ENCODE results near the gene DENND5B.
"Not testable (repeated sequence)": the region's sequence is repeated elsewhere in the genome, so short reads cannot be mapped to it uniquely, and the experiment has no call there.

The DENND5B gene

DNA sequence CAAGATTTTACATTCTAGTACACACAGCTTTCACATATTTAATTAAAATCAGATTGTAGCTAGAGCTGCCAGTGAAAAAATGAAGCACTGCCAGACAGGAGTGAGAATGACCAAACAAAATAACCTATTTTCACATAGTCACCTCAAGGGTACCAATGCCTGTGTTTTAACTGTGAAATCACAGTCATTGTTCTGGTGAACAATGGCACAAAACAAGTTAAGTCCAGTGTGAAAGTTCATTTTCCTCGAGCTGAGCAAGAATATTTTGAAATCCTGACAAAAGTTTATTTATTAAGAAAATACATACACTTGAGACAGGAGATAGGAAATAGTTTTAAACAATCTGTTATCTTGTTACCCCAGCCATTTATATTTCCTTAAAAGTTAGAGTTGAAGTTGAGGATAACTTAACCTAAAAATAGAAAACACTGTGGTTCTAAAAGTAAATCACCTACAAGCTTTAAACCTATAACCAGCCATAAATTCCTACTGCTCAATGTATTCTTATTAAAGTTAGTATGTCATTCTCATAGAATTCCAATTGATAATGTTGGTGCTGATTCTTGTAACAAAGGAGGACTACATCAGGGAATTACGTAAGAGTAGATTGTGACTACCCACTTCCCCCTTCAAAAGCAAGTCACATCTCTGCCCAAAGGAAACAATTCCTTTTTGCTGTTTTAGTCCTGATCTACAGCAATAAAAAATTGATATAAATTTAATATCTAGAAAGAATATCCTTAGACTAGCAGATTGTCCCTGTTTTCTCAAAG is 15.9 kb downstream of the DENND5B start:
- H3K36me3 ChIP-seq (replicated peaks; ENCODE audit: low read depth, low read length): no peaks in the 10 kb centered on the region
- peaks cover 57% of the 10 kb centered on the region for H3K79me2 ChIP-seq (ENCODE audit: low read length)
- TF ChIP-seq EZH2phosphoT487 (IDR thresholded peaks at IDR 0.05; ENCODE audit: low read depth): no peak
- TF ChIP-seq, protein P1, sequence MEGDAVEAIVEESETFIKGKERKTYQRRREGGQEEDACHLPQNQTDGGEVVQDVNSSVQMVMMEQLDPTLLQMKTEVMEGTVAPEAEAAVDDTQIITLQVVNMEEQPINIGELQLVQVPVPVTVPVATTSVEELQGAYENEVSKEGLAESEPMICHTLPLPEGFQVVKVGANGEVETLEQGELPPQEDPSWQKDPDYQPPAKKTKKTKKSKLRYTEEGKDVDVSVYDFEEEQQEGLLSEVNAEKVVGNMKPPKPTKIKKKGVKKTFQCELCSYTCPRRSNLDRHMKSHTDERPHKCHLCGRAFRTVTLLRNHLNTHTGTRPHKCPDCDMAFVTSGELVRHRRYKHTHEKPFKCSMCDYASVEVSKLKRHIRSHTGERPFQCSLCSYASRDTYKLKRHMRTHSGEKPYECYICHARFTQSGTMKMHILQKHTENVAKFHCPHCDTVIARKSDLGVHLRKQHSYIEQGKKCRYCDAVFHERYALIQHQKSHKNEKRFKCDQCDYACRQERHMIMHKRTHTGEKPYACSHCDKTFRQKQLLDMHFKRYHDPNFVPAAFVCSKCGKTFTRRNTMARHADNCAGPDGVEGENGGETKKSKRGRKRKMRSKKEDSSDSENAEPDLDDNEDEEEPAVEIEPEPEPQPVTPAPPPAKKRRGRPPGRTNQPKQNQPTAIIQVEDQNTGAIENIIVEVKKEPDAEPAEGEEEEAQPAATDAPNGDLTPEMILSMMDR (IDR thresholded peaks at IDR 0.05; ENCODE audit: low read depth, low read length): no peak

GRCh38 chr12:31574367-31574766 is 16.6 kb downstream of the DENND5B start:
- H3K4me2 ChIP-seq (ENCODE audit: low read length); H4K20me1 ChIP-seq (ENCODE audit: insufficient read depth, low read length): not testable (repeated sequence)
- peaks cover 59% of the 10 kb centered on the region for H3K79me2 ChIP-seq (ENCODE audit: low read length)

More for the DNA sequence above, 15.9 kb downstream of the DENND5B start:
- Histone ChIP-seq H3K4me2 (ENCODE audit: low read length) (no peak overlapping the region), H3K4me3 (ENCODE audit: low read length) (no peak overlapping the region), H3K27ac (ENCODE audit: low read length) (no peak overlapping the region), H4K20me1 (ENCODE audit: insufficient read depth, low read length) (peaks cover 6% of the 10 kb centered on the region; the same call in 1 of the 2 replicates), H3K9ac (ENCODE audit: low read length) (no peak overlapping the region), H3K9me3 (ENCODE audit: insufficient read depth, low read length) (no peaks in the 10 kb centered on the region), H3K4me1 (ENCODE audit: low read length) (peaks cover 36% of the 10 kb centered on the region), H2AFZ (ENCODE audit: low read depth, low read length) (no peak overlapping the region), H3K27me3 (ENCODE audit: low read depth, low read length) (no peaks in the 10 kb centered on the region)

DNA sequence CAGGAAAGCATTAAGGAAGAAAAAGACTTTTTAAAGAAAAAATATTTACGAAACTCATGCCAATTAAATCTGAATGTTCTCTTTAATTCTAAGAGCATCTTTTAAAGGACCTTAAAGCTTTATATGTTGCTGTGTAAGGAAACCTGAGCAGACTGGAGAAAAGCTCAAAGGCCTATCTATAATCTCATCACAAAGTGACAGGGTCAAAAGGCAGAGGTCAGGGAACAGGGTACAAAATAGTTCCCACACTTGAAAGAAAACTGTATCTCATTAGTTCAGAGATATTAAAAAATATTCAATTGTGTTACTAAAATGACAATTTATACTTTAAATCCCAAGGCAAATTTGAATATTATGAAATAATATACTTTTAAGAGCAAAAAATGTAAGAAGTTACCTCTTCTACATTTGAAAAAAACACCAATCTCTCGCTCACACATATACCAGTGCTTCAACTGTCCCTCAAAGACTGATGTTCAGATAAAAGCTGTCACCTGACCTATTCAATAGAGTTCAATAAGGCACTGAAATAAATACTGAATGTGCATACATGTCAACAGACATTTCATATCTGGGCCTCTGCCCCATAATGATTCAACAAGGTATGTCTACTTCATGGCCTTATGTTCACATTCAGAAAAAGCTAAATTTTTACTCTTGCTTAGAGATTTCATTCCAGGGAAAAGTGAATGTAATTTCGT is 17.9 kb downstream of the DENND5B start:
- H3K4me2 ChIP-seq (ENCODE audit: low read length): no peak overlapping the region
- H2AFZ ChIP-seq (ENCODE audit: low read depth, low read length): no peak overlapping the region
- H3K36me3 ChIP-seq (replicated peaks; ENCODE audit: low read depth, low read length): no peaks in the 10 kb centered on the region
- H3K79me2 ChIP-seq (ENCODE audit: low read length): peaks cover 59% of the 10 kb centered on the region
- no peak overlapping the region for H3K9ac ChIP-seq (ENCODE audit: low read length)
- H3K27me3 ChIP-seq (ENCODE audit: low read depth, low read length): no peaks in the 10 kb centered on the region
- no peaks in the 10 kb centered on the region for H3K9me3 ChIP-seq (ENCODE audit: insufficient read depth, low read length)
- H3K4me3 ChIP-seq (ENCODE audit: low read length): no peak overlapping the region
- no peak for TF ChIP-seq EZH2phosphoT487 (IDR thresholded peaks at IDR 0.05; ENCODE audit: low read depth)
- TF ChIP-seq, protein P1 (IDR thresholded peaks at IDR 0.05; ENCODE audit: low read depth, low read length): no peak
- peaks cover 36% of the 10 kb centered on the region for H3K4me1 ChIP-seq (ENCODE audit: low read length)
- no peak overlapping the region for H3K27ac ChIP-seq (ENCODE audit: low read length)
- peaks cover 12% of the 10 kb centered on the region; the same call in 1 of the 2 replicates for H4K20me1 ChIP-seq (ENCODE audit: insufficient read depth, low read length)

More at GRCh38 chr12:31574367-31574766, 16.6 kb downstream of the DENND5B start:
- not testable (repeated sequence) for H3K36me3 ChIP-seq (replicated peaks; ENCODE audit: low read depth, low read length); H3K27ac ChIP-seq (ENCODE audit: low read length); H2AFZ ChIP-seq (ENCODE audit: low read depth, low read length); H3K9me3 ChIP-seq (ENCODE audit: insufficient read depth, low read length); H3K27me3 ChIP-seq (ENCODE audit: low read depth, low read length); H3K4me3 ChIP-seq (ENCODE audit: low read length); H3K9ac ChIP-seq (ENCODE audit: low read length)
- peaks cover 36% of the 10 kb centered on the region for H3K4me1 ChIP-seq (ENCODE audit: low read length)

GRCh38 chr12:31570880-31571279 is 20.1 kb downstream of the DENND5B start:
- H2AFZ ChIP-seq (ENCODE audit: low read depth, low read length): no peak overlapping the region
- no peaks in the 10 kb centered on the region for H3K9me3 ChIP-seq (ENCODE audit: insufficient read depth, low read length)
- peaks cover 66% of the 10 kb centered on the region for H3K79me2 ChIP-seq (ENCODE audit: low read length)
- no peak overlapping the region for H3K9ac ChIP-seq (ENCODE audit: low read length)
- no peak overlapping the region for H3K4me3 ChIP-seq (ENCODE audit: low read length)
- no peaks in the 10 kb centered on the region for H3K36me3 ChIP-seq (replicated peaks; ENCODE audit: low read depth, low read length)
- H4K20me1 ChIP-seq (ENCODE audit: insufficient read depth, low read length): peaks cover 25% of the 10 kb centered on the region; the same call in 1 of the 2 replicates
- TF ChIP-seq, protein P1 (IDR thresholded peaks at IDR 0.05; ENCODE audit: low read depth, low read length): no peak
- no peak for TF ChIP-seq EZH2phosphoT487 (IDR thresholded peaks at IDR 0.05; ENCODE audit: low read depth)
- peaks cover 32% of the 10 kb centered on the region for H3K4me1 ChIP-seq (ENCODE audit: low read length)
- H3K4me2 ChIP-seq (ENCODE audit: low read length): peak overlapping the region; percentile 41
- H3K27ac ChIP-seq (ENCODE audit: low read length): no peak overlapping the region
- no peaks in the 10 kb centered on the region for H3K27me3 ChIP-seq (ENCODE audit: low read depth, low read length)

DNA sequence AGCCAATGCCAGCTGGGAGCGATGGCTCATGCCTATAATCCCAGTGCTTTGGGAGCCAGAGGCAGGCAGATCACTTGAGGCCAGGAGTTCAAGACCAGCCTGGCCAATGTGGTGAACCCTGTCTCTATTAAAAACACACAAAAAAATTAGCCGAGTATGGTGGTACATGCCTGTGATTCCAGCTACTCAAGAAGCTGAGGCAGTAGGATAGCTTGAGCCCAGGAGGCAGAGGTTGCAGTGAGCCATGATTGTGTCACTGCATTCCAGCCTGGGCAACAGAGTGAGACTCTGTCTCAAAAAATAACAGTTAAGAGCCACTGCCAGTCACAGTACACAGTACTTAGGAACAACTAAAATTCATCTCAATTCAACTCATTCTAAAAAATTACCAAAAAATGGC is 21.4 kb downstream of the DENND5B start:
- not testable (repeated sequence) for H3K9ac ChIP-seq (ENCODE audit: low read length); H3K4me2 ChIP-seq (ENCODE audit: low read length); H3K27ac ChIP-seq (ENCODE audit: low read length); H3K36me3 ChIP-seq (replicated peaks; ENCODE audit: low read depth, low read length); H3K27me3 ChIP-seq (ENCODE audit: low read depth, low read length); H3K9me3 ChIP-seq (ENCODE audit: insufficient read depth, low read length); H3K4me3 ChIP-seq (ENCODE audit: low read length); H2AFZ ChIP-seq (ENCODE audit: low read depth, low read length)
- Histone ChIP-seq H3K4me1 (ENCODE audit: low read length) (peaks cover 30% of the 10 kb centered on the region), H4K20me1 (ENCODE audit: insufficient read depth, low read length) (peaks cover 37% of the 10 kb centered on the region), H3K79me2 (ENCODE audit: low read length) (peaks cover 67% of the 10 kb centered on the region)
